CD8-positive, alpha-beta memory T cell (primary cell): ENCODE results near the gene MRPL17. TPM values are rescaled to one million over a fixed set of nuclear protein-coding genes. Genes with fewer than 3 reads are reported as not detected.

Experiments
- CTCF ChIA-PET: fragments of 350-600 bp; sonication (Branson Sonifier 250); formaldehyde crosslinking; loops from one replicate; lab custom pipeline; 2021; ENCODE audit warnings: antibody characterized with exemption; lab: Charles Lee
- POLR2A ChIA-PET: fragments of 350-600 bp; sonication (Branson Sonifier 250); formaldehyde crosslinking; loops from one replicate; lab custom pipeline; 2021; ENCODE audit warnings: antibody characterized with exemption; lab: Charles Lee
- DNase-seq, 5 donors: peaks; one replicate each; pipeline versions ENCODE4 v3.0.0 to v3.0.0-alpha.2; 2020 to 2022; ENCODE audit warnings: mixed read lengths in 1 of 5
- H3K27ac ChIP-seq: one replicate; pipeline ENCODE4 v1.7.0; 2013; ENCODE audit warnings: low read depth, mild to moderate bottlenecking, low read length, moderate library complexity
- H3K27me3 ChIP-seq: 2 replicates; pipeline ENCODE4 v1.7.0; 2013; ENCODE audit warnings: low read length, mild to moderate bottlenecking; ENCODE audit not compliant: insufficient read depth, poor library complexity, severe bottlenecking
- H3K36me3 ChIP-seq: 2 replicates; pipeline ENCODE4 v1.7.0; 2013; ENCODE audit warnings: mild to moderate bottlenecking, low read length, moderate library complexity; ENCODE audit not compliant: insufficient read depth
- H3K4me1 ChIP-seq: 2 replicates; pipeline ENCODE4 v1.7.0; 2013; ENCODE audit warnings: mild to moderate bottlenecking, low read length, moderate library complexity; ENCODE audit not compliant: insufficient read depth
- H3K4me3 ChIP-seq: 2 replicates; pipeline ENCODE4 v1.7.0; 2013; ENCODE audit warnings: mild to moderate bottlenecking, low read length
- H3K9me3 ChIP-seq: 2 replicates; pipeline ENCODE4 v1.7.0; 2013; ENCODE audit warnings: mild to moderate bottlenecking, low read length
- H3K27ac Mint-ChIP-seq, 8 donors: one replicate each; pipeline ENCODE4 v1.8.0; 2020 to 2021; ENCODE audit warnings: mixed read lengths in 8 of 8, mild to moderate bottlenecking in 6 of 8, inconsistent platforms in 3 of 8, moderate library complexity in 3 of 8
- H3K27me3 Mint-ChIP-seq, 2 donors: one replicate each; pipeline ENCODE4 v1.8.0; 2020 to 2021; ENCODE audit warnings: mixed read lengths in 2 of 2, mild to moderate bottlenecking in 1 of 2, moderate library complexity in 1 of 2
- H3K36me3 Mint-ChIP-seq, 3 donors: one replicate each; pipeline ENCODE4 v1.8.0; 2020 to 2021; ENCODE audit warnings: mixed read lengths in 3 of 3, inconsistent platforms in 1 of 3, mild to moderate bottlenecking in 1 of 3
- H3K4me1 Mint-ChIP-seq, 3 donors: one replicate each; pipeline ENCODE4 v1.8.0; 2020 to 2021; ENCODE audit warnings: mixed read lengths in 3 of 3, inconsistent platforms in 1 of 3, mild to moderate bottlenecking in 1 of 3
- H3K4me3 Mint-ChIP-seq, 7 donors: one replicate each; pipeline ENCODE4 v1.8.0; 2020 to 2021; ENCODE audit warnings: mixed read lengths in 7 of 7, mild to moderate bottlenecking in 6 of 7, moderate library complexity in 4 of 7, inconsistent platforms in 2 of 7
- H3K9me3 Mint-ChIP-seq, 5 donors: one replicate each; pipeline ENCODE4 v1.8.0; 2020 to 2022; ENCODE audit warnings: mixed read lengths in 5 of 5, mild to moderate bottlenecking in 3 of 5, moderate library complexity in 2 of 5, inconsistent platforms in 1 of 5
- polyA plus RNA-seq: library from polyadenylated mRNA; unstranded; fragments of 300-500 nt; fragmentation: Illumina TruSeq; gene quantifications from one replicate; pipeline ENCODE4 v1.2.3, GENCODE V29; 2021
- total RNA-seq, 2 experiments: library from RNA; stranded (reverse); gene quantifications; one replicate each; pipeline ENCODE4 v1.2.3, GENCODE V29; 2021

The MRPL17 gene
- total and polyA plus RNA-seq, 3 experiments from 2014 or later: 24.3 to 129 (median 124) TPM

GRCh38 chr11:6637871-6638270 lies 45.3 kb downstream of the MRPL17 start:
- no peak overlapping the region for H3K4me3 Mint-ChIP-seq
- POLR2A ChIA-PET: interaction anchor here (0.6 kb wide), 1 partner anchor 357 kb away, joined by 3 read pairs; no protein-coding TSS in a partner anchor

GRCh38 chr11:6636480-6636879 lies 46.7 kb downstream of the MRPL17 start:
- Mint-ChIP-seq H3K27me3 (peaks cover 0 to 2% of the 10 kb centered on the region in 2 donors), H3K36me3 (peaks cover 0 to 18% (median 0%) of the 10 kb centered on the region in 3 donors), H3K4me3 (no peak overlapping the region), H3K9me3 (no peaks in the 10 kb centered on the region), H3K27ac (no peak overlapping the region), H3K4me1 (no peaks in the 10 kb centered on the region)
- Histone ChIP-seq H3K36me3 (no peaks in the 10 kb centered on the region), H3K4me1 (no peaks in the 10 kb centered on the region), H3K27ac (no peak overlapping the region), H3K9me3 (no peaks in the 10 kb centered on the region), H3K4me3 (no peak overlapping the region), H3K27me3 (no peaks in the 10 kb centered on the region)
- no peak for DNase-seq
- POLR2A ChIA-PET: no interaction called here
- CTCF ChIA-PET: no interaction called here

More at GRCh38 chr11:6637871-6638270, 45.3 kb downstream of the MRPL17 start:
- DNase-seq: no peak
- no peaks in the 10 kb centered on the region for H3K4me1 Mint-ChIP-seq
- peaks cover 0 to 2% of the 10 kb centered on the region in 2 donors for H3K27me3 Mint-ChIP-seq
- no peak overlapping the region for H3K4me3 ChIP-seq
- H3K36me3 Mint-ChIP-seq: peaks cover 0 to 9% (median 0%) of the 10 kb centered on the region in 3 donors
- no peaks in the 10 kb centered on the region for H3K36me3 ChIP-seq
- H3K9me3 Mint-ChIP-seq: no peaks in the 10 kb centered on the region
- no peak overlapping the region for H3K27ac ChIP-seq
- peaks cover 3% of the 10 kb centered on the region for H3K4me1 ChIP-seq
- CTCF ChIA-PET: no interaction called here
- no peaks in the 10 kb centered on the region for H3K27me3 ChIP-seq
- H3K27ac Mint-ChIP-seq: no peak overlapping the region
- no peaks in the 10 kb centered on the region for H3K9me3 ChIP-seq

- Mint-ChIP-seq H3K9me3 (no peaks in the 10 kb centered on the region), H3K4me1 (no peaks in the 10 kb centered on the region), H3K4me3 (no peak overlapping the region), H3K27ac (no peak overlapping the region), H3K36me3 (peaks cover 0 to 21% (median 0%) of the 10 kb centered on the region in 3 donors), H3K27me3 (peaks cover 0 to 2% of the 10 kb centered on the region in 2 donors)
- no peak overlapping the region for H3K4me3 ChIP-seq
- POLR2A ChIA-PET: no interaction called here
- H3K27ac ChIP-seq: no peak overlapping the region
- CTCF ChIA-PET: interaction anchor here (1.0 to 1.7 kb wide), 2 partner anchors 12 kb away, joined by 3 to 4 read pairs; no protein-coding TSS in a partner anchor
- no peaks in the 10 kb centered on the region for H3K27me3 ChIP-seq
- H3K36me3 ChIP-seq: no peaks in the 10 kb centered on the region
- no peaks in the 10 kb centered on the region for H3K4me1 ChIP-seq
- H3K9me3 ChIP-seq: no peaks in the 10 kb centered on the region
- no peak for DNase-seq
These were observed 47.8 kb downstream of the MRPL17 start for GRCh38 chr11:6635082-6635932.

- Mint-ChIP-seq H3K36me3 (peaks cover 0 to 21% (median 0%) of the 10 kb centered on the region in 3 donors), H3K27ac (peak overlapping the region in 1 of 8 donors; percentile 3), H3K27me3 (peaks cover 0 to 2% of the 10 kb centered on the region in 2 donors), H3K4me3 (no peak overlapping the region), H3K9me3 (no peaks in the 10 kb centered on the region), H3K4me1 (no peaks in the 10 kb centered on the region)
- DNase-seq: no peak
- Histone ChIP-seq H3K9me3 (no peaks in the 10 kb centered on the region), H3K4me3 (no peak overlapping the region), H3K27ac (no peak overlapping the region), H3K36me3 (no peaks in the 10 kb centered on the region), H3K27me3 (no peaks in the 10 kb centered on the region), H3K4me1 (no peaks in the 10 kb centered on the region)
- ChIA-PET POLR2A (no interaction called here), CTCF (interaction anchor here (1.0 to 1.7 kb wide), 3 partner anchors 11 to 167 kb away, joined by 3 to 4 read pairs (median 3); no protein-coding TSS in a partner anchor)
These were observed 48.6 kb downstream of the MRPL17 start for GRCh38 chr11:6634534-6634933.

GRCh38 chr11:6633422-6634408 lies 49.4 kb downstream of the MRPL17 start:
- peaks cover 0 to 2% of the 10 kb centered on the region in 2 donors for H3K27me3 Mint-ChIP-seq
- H3K9me3 ChIP-seq: no peaks in the 10 kb centered on the region
- H3K4me1 ChIP-seq: no peaks in the 10 kb centered on the region
- no peaks in the 10 kb centered on the region for H3K36me3 ChIP-seq
- ChIA-PET POLR2A (no interaction called here), CTCF (interaction anchor here (1.0 to 1.7 kb wide), 3 partner anchors 10 to 166 kb away, joined by 3 to 4 read pairs (median 3); no protein-coding TSS in a partner anchor)
- H3K27me3 ChIP-seq: no peaks in the 10 kb centered on the region
- peaks cover 0 to 24% (median 0%) of the 10 kb centered on the region in 3 donors for H3K36me3 Mint-ChIP-seq
- peak overlapping the region in 1 of 8 donors; percentile 87 for H3K27ac Mint-ChIP-seq
- H3K4me3 Mint-ChIP-seq: no peak overlapping the region
- no peak overlapping the region for H3K4me3 ChIP-seq
- no peak for DNase-seq
- H3K27ac ChIP-seq: no peak overlapping the region
- H3K4me1 Mint-ChIP-seq: peaks cover 0 to 3% (median 0%) of the 10 kb centered on the region in 3 donors
- no peaks in the 10 kb centered on the region for H3K9me3 Mint-ChIP-seq

- H3K27me3 ChIP-seq: no peaks in the 10 kb centered on the region
- H3K27ac ChIP-seq: no peak overlapping the region
- H3K36me3 Mint-ChIP-seq: peaks cover 0 to 26% (median 0%) of the 10 kb centered on the region in 3 donors
- H3K4me1 ChIP-seq: peaks cover 8% of the 10 kb centered on the region
- H3K4me3 ChIP-seq: no peak overlapping the region
- H3K36me3 ChIP-seq: no peaks in the 10 kb centered on the region
- ChIA-PET POLR2A (no interaction called here), CTCF (interaction anchor here (1.2 to 2.1 kb wide), 3 partner anchors 14 to 28 kb away, joined by 5 to 7 read pairs (median 6); partner anchors contain the start of gene TPP1)
- H3K9me3 ChIP-seq: no peaks in the 10 kb centered on the region
- H3K4me1 Mint-ChIP-seq: peaks cover 3 to 11% (median 11%) of the 10 kb centered on the region in 3 donors
- H3K27me3 Mint-ChIP-seq: peaks cover 0 to 2% of the 10 kb centered on the region in 2 donors
- peak overlapping the region in 1 of 8 donors; percentile 91 for H3K27ac Mint-ChIP-seq
- DNase-seq: peak in 1 of 5 donors; percentile 43
- no peak overlapping the region for H3K4me3 Mint-ChIP-seq
- H3K9me3 Mint-ChIP-seq: no peaks in the 10 kb centered on the region
These were observed 50.7 kb downstream of the MRPL17 start for GRCh38 chr11:6632116-6633073.
